GM12878 (cell line): ENCODE results near the gene MCOLN3.

Experiments used
- GABPA ChIP-seq: IDR thresholded peaks from 2 replicates; pipeline ENCODE4 v1.6.1; 2014; ENCODE audit warnings: antibody characterized with exemption, low read depth, mild to moderate bottlenecking, inconsistent platforms
- SUZ12 ChIP-seq: fragments of 200-600 bp; sonication (generic); IDR thresholded peaks from one replicate; pipeline ENCODE4 v1.6.1; 2018; ENCODE audit warnings: antibody characterized with exemption, mild to moderate bottlenecking; ENCODE audit not compliant: unreplicated experiment
- USF1 ChIP-seq: IDR thresholded peaks from 2 replicates; pipeline ENCODE4 v1.6.1; 2011; ENCODE audit warnings: borderline replicate concordance, low read depth, mild to moderate bottlenecking, moderate library complexity, mixed read lengths, low read length; ENCODE audit not compliant: insufficient read depth; ENCODE audit errors: extremely low read length

GRCh38 chr1:85049735-85050166, 1.5 kb upstream of the MCOLN3 start:
- TF ChIP-seq SUZ12 (no peak), GABPA (no peak), USF1 (no peak)
